ACHN (cell line): ENCODE results near the gene TPM3.
"Not testable (repeated sequence)": the region's sequence is repeated elsewhere in the genome, so short reads cannot be mapped to it uniquely, and the experiment has no call there.

Source experiments
- DNase-seq: peaks from one replicate; pipeline ENCODE4 v3.0.0-alpha.2; 2015
- in situ Hi-C: cut with HindIII; loops from 2 replicates; pipeline ENCODE4 v1.10.0; 2017; ENCODE audit warnings: low sequenced_read_pairs, low pct_ligation_motif_present, low pct_unique_long_range_greater_than_20kb

TPM3 gene

DNA sequence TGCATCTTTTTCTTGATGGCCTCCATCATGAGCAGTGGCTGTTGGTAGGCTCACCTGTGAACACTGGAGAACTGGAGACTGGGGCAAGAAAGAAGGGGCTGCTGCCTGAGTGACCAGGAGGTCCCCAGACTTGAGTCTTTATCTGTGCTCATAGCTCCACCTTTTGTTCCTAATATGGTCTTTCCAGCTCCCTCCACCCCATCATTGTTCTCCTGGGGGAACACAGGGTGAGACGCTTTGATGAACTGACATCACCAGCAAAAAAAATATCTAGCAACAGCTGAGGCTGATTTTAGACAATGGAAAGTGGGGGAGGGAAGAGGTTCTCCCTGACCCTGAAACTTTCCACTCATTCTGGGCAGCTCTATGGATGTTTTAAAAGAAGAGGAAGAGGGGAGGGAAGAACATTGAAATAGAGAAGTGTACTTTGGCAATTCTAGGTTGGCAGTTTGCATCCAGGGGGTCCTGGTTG, at the start of gene TPM3:
TSS of gene TPM3 (minus strand) at position 111 of the 472 bp plus-strand sequence. CDS start at position 29, 82 bp downstream.
- DNase-seq = no peak
- in situ Hi-C loops = no loop called here

- DNase-seq = no peak
- in situ Hi-C loops = no loop called here
Observed at GRCh38 chr1:154240294-154240833, 48.5 kb upstream of the TPM3 start.

- in situ Hi-C loops = no loop called here
Observed at GRCh38 chr1:154239491-154239890, 47.6 kb upstream of the TPM3 start.

DNA sequence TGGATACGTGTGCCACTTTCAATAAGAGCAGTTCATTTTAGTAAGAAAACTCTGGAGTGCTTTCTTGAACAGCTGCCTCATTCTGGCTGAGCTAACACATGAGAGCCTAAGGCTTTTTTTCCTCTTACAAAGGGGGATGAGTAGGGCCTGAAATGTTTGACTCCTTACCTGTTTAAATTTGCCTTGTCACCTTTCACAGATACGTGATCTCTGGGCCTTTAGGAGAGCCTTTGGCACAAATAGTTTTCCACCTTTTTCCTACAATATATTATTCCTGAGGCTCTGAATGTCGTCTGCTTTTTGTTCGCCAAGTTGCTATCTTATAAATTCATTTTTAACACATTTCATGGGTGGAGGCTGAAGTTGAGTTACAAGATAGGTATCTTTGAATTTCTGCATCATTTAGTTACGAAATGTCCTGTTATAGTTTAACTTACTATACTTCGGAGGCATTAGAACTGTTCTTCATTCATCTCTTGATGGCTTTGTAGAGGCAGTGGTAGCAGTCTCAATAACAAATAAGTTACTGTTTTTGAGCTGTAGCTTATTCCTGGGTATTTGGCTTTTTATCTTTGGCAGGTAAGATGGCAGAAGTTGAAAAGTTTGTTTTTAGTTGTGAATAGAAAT, 46.1 kb upstream of the TPM3 start:
- in situ Hi-C loops = no loop called here
- DNase-seq = no peak

More at GRCh38 chr1:154239491-154239890, 47.6 kb upstream of the TPM3 start:
- DNase-seq = no peak

DNA sequence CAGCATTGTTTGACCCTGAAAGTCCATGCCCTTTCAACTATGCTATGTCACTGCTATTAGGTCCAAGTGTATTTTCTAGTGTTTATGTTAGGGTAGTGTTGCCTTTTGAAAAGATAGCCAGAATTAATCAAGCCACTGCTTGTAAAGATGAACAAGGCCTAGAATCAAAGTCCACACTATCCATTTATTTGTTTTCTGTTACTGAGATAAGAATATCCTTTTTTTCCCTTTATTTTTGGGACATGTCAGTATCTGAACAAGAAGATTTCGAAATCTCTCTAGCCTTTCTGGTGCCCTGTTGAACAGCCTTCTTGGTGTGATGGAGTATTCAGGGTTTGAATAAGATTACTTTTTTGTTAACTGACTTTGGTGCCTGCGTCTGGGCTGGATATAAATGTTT, 45.5 kb upstream of the TPM3 start:
- DNase-seq = no peak
- in situ Hi-C loops = no loop called here

DNA sequence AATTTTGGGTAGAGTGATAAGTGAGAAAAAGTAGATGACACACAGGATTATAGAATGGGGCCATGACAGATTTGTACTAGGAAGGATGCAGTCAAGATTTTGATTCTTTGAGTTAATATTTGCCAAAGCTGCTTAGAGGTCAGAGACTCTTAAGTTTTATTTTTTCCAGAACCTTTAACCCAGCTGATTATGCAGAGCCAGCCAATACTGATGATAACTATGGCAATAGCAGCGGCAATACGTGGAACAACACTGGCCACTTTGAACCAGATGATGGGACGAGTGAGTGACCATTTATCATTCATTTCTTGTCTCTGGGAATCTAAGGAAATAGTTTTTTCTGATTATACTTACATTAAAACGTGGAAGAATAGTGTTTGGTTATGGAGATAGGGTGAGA, 45.0 kb upstream of the TPM3 start:
- DNase-seq = no peak
- in situ Hi-C loops = no loop called here

- in situ Hi-C loops, DNase-seq: not testable (repeated sequence)
Observed at GRCh38 chr1:154233127-154233526, 41.2 kb upstream of the TPM3 start.

- DNase-seq, in situ Hi-C loops: not testable (repeated sequence)
Observed at GRCh38 chr1:154231112-154231511, 39.2 kb upstream of the TPM3 start.

- in situ Hi-C loops = no loop called here
- no peak for DNase-seq
Observed at GRCh38 chr1:154225370-154225769, 33.5 kb upstream of the TPM3 start.

DNA sequence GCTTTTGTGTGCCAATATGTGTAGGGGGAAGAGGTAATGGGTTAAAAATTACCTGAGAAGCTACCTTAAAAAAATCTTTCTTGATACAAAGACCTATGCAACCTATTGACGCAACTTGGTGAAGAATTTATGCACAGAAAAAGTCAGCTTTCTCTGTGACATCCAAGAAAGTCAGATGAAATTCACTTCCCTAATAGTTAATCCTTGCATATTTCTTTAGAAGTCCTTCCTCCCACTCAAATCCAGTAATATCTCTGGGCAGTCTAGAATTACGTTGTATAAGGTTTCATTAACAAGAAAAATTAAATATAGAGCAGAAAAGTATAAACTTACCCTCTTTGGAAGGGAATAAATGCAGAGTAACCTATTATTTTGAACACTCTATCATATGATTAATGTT, 31.7 kb upstream of the TPM3 start:
- DNase-seq = no peak
- in situ Hi-C loops = no loop called here

GRCh38 chr1:154222918-154223317, 31.0 kb upstream of the TPM3 start:
- in situ Hi-C loops = no loop called here
- no peak for DNase-seq

GRCh38 chr1:154222518-154222917, 30.6 kb upstream of the TPM3 start:
- in situ Hi-C loops = no loop called here
- DNase-seq = no peak

DNA sequence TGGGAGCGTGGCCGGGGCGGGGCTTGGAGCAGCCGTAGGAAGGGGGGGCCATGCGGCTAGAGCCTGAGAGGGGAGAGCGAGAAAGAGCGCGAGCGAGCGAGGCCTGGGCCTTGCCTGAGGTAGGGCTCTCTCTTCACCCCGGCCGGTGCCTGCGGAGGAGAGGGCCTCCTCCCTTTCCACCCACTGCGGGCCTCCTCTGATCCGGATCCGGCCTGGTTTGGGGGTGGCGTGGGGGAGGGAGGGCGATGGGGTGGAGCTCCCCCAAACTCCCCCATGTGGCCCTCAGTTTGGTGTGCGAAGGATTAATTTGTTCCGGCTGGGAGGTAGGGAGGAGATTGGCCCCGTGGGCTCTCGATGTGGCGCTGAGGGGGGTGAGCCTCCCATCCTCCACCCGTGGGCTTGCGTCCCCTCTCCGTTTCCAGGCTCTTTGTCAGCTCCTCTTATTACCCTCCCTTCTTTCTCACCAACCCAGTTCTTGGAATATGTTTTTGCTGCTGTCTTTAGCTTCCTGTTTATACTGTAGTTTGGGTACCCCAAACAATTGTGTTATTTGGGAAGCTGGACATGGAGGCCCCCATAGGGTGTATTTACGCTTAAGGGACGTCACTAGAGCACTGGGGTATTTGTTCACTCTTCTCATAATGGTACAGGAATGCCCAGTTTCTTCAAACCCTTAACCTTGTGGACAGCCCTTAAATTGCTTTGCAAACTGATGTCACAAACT, 29.5 kb upstream of the TPM3 start:
- peak; percentile 48 for DNase-seq

GRCh38 chr1:154220970-154221277, 29.0 kb upstream of the TPM3 start:
- DNase-seq = no peak
- in situ Hi-C loops = no loop called here

More for the DNA sequence above, 29.5 kb upstream of the TPM3 start:
- in situ Hi-C loops = no loop called here

- in situ Hi-C loops = no loop called here
- DNase-seq = peak; percentile 100
Observed at GRCh38 chr1:154220071-154220969, 28.4 kb upstream of the TPM3 start, which contains the start of gene UBAP2L. UBAP2L (plus strand) TSS chr1:154220955; CDS start chr1:154225124, 4,169 bp downstream.

- peak; percentile 33 for DNase-seq
- in situ Hi-C loops = no loop called here
Observed at GRCh38 chr1:154219541-154219940, 27.6 kb upstream of the TPM3 start.

- in situ Hi-C loops = no loop called here
- DNase-seq = no peak
Observed at GRCh38 chr1:154218545-154218944, 26.6 kb upstream of the TPM3 start.

- in situ Hi-C loops = no loop called here
- DNase-seq = peak; percentile 42
Observed at GRCh38 chr1:154213274-154213673, 21.4 kb upstream of the TPM3 start.

GRCh38 chr1:154212083-154212482, 20.2 kb upstream of the TPM3 start:
- in situ Hi-C loops = no loop called here
- no peak for DNase-seq
